RKO (cell line): Measurements from ENCODE around the gene UBR1.
"Not testable (repeated sequence)": the region's sequence is repeated elsewhere in the genome, so short reads cannot be mapped to it uniquely, and the experiment has no call there.

ENCODE experiments used
- DNase-seq: peaks from one replicate; pipeline ENCODE4 v3.0.0-alpha.2; 2016; ENCODE audit warnings: low spot score

UBR1 gene

DNA sequence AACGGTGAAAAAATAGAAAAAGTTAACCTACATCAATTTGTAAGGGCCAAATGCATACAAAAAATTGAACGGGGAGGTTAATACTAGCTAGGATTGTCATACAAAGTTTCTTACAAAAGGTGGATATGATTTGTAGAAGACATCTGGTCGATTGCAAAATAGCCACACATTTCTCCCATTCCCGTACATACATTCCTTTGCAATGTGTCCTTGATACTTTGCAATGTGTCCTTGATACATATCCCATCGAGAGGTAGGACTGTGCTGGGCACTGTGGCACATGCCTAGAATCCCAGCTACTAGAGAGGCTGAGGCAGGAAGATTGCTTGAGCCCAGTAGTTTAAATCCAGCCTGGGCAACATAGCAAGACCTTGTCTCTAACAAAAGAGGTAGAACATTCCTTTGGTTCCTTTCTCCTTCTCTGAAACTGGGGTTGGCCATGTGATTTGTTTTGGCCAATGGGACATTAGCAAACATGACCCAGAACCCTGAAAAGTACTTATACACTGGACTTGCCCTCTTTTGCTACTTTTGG is 194.7 kb downstream of the UBR1 start:
- no peak for DNase-seq

DNA sequence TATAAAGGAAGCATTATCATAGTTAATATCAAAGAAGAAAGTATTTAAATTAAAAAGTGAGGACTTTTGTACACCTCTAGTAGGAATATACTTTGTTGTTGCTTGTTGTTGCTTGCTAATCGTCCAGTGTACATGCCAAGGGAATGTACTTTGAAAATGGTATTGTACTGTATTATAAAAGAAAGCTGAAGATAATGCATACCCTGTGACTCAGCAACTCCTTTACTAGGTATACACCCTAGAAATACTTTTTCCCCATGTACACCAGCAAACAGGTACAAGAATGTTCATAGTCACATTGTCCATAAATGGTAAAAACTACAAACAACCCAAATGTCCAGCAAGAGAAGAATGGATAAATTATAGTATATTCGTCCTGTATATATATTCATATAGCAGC is 197.3 kb downstream of the UBR1 start:
- no peak for DNase-seq

DNA sequence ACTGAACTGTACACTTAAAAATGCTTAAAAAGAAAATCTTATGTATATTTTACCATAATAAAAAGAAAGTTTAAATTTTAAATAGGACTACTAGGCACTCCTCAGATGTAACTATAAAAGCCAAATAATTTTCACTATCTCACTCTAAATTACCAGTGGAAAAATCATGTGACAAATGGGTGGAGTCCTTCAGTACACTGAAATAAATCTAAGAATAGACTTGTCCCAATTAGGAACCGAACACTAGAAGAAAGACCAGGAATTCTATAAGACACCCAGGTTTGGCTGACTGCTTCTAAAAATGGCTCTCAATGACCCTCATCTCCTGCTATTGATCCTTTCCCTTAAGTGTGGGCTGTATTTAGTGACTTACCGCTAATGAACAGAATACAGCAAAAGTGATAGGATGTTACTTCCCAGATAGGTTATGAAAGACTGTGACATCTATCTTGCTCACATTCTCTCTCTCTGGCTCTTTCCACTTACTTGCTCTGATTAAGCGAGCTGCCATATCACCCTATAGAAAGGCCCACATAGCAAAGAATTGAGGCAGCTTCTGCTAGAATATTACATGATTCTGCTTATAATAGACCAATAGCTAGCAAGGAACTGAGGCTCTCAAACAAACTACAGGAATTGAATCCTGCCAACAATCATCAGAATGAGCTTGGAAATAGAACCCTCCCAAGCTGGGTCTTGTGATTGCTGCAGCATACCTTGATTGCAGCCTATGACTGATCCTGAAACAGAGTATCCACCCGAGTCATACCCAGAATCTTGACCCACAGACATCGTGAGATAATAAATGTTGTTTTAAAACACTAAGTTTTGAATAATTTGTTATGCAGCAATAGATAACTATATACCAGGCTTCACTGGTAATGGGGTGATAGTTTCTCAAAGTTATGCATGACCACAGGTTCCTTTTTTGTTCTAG is 202.2 kb downstream of the UBR1 start:
- DNase-seq, result no peak

DNA sequence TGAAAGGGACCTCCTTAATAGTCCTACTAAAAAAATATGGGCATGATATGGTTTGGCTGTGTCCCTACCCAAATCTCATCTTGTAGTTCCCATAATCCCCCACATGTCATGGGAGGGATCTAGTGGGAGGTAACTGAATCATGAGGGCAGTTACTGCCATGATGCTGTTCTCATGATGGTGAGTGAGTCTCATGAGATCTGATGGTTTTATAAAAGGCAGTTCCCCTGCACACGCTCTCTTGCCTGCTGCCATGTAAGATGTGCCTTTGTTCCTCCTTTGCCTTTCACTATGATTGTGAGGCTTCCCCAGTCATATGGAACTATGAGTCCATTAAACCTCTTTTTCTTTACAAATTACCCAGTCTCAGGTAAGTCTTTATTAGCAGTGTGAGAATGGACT is 211.9 kb downstream of the UBR1 start:
- not testable (repeated sequence) for DNase-seq
